SU-DHL-6 (cell line): Measurements from ENCODE around the gene SYNJ2.

Experiments used
- H2AFZ ChIP-seq: fragments of 200-600 bp; sonication (generic); 2 replicates; pipeline ENCODE4 v1.6.1; 2014; ENCODE audit warnings: low read depth, mild to moderate bottlenecking, moderate library complexity, mixed read lengths, antibody characterized with exemption, low read length; ENCODE audit not compliant: severe bottlenecking
- H3F3A ChIP-seq: fragments of 200-600 bp; shearing (Covaris generic); 2 replicates; pipeline ENCODE4 v1.6.0; 2016; ENCODE audit warnings: antibody characterized with exemption, mild to moderate bottlenecking; ENCODE audit not compliant: insufficient read depth
- H3K27ac ChIP-seq: fragments of 200-600 bp; sonication (generic); 2 replicates; pipeline ENCODE4 v1.5.1; 2016; ENCODE audit warnings: low read depth, mild to moderate bottlenecking, low read length, moderate library complexity, mixed read lengths
- H3K27me3 ChIP-seq: fragments of 200-600 bp; sonication (generic), shearing (Covaris generic); 2 replicates; pipeline ENCODE4 v1.6.0; 2014; ENCODE audit warnings: mild to moderate bottlenecking, low read length
- H3K36me3 ChIP-seq: fragments of 200-600 bp; sonication (generic); 2 replicates; pipeline ENCODE4 v1.6.1; 2014; ENCODE audit warnings: mild to moderate bottlenecking, low read length, mixed read lengths
- H3K4me2 ChIP-seq: fragments of 300-600, 200-600 bp; shearing (Covaris generic), sonication (generic); 2 replicates; pipeline ENCODE4 v1.6.0; 2014; ENCODE audit warnings: low read length, low read depth, mild to moderate bottlenecking; ENCODE audit not compliant: poor library complexity, severe bottlenecking
- H3K4me3 ChIP-seq: fragments of 200-600 bp; sonication (generic); 2 replicates; pipeline ENCODE4 v1.5.1; 2014; ENCODE audit warnings: antibody characterized with exemption, low read length, mild to moderate bottlenecking, mixed read lengths; ENCODE audit not compliant: insufficient read depth, poor library complexity, severe bottlenecking
- H3K79me2 ChIP-seq: fragments of 200-600 bp; sonication (generic); 2 replicates; pipeline ENCODE4 v1.6.1; 2014; ENCODE audit warnings: mild to moderate bottlenecking, low read length, moderate library complexity; ENCODE audit not compliant: insufficient read depth
- H3K9ac ChIP-seq: fragments of 200-600 bp; sonication (generic); 2 replicates; pipeline ENCODE4 v1.7.0; 2014; ENCODE audit warnings: mild to moderate bottlenecking, low read length
- H3K9me2 ChIP-seq: fragments of 200-600 bp; sonication (generic); replicated peaks from 2 replicates; pipeline ENCODE4 v1.6.1; 2014; ENCODE audit warnings: low read length; ENCODE audit not compliant: insufficient read depth
- H3K9me3 ChIP-seq: fragments of 200-600 bp; sonication (generic); 2 replicates; pipeline ENCODE4 v1.6.1; 2014; ENCODE audit warnings: low read length, mixed read lengths; ENCODE audit not compliant: insufficient read depth
- H4K20me1 ChIP-seq: fragments of 200-600 bp; sonication (generic); 2 replicates; pipeline ENCODE4 v1.6.1; 2014; ENCODE audit warnings: low read depth, mild to moderate bottlenecking, antibody characterized with exemption, low read length, moderate library complexity, mixed read lengths
- EZH2phosphoT487 ChIP-seq: fragments of 200-600 bp; sonication (generic), shearing (Covaris generic); conservative IDR thresholded peaks from 2 replicates; pipeline ENCODE4 v1.6.1; 2018; ENCODE audit warnings: mild to moderate bottlenecking, antibody characterized with exemption, low read length, moderate library complexity, mixed read lengths
- TF ChIP-seq, protein P1 (sequence below): fragments of 200-600 bp; sonication (generic); IDR thresholded peaks from one replicate; pipeline ENCODE4 v1.5.1; 2017; ENCODE audit warnings: antibody characterized with exemption, mild to moderate bottlenecking, low read length, moderate library complexity; ENCODE audit not compliant: insufficient read depth, poor library complexity, severe bottlenecking

Gene SYNJ2

DNA sequence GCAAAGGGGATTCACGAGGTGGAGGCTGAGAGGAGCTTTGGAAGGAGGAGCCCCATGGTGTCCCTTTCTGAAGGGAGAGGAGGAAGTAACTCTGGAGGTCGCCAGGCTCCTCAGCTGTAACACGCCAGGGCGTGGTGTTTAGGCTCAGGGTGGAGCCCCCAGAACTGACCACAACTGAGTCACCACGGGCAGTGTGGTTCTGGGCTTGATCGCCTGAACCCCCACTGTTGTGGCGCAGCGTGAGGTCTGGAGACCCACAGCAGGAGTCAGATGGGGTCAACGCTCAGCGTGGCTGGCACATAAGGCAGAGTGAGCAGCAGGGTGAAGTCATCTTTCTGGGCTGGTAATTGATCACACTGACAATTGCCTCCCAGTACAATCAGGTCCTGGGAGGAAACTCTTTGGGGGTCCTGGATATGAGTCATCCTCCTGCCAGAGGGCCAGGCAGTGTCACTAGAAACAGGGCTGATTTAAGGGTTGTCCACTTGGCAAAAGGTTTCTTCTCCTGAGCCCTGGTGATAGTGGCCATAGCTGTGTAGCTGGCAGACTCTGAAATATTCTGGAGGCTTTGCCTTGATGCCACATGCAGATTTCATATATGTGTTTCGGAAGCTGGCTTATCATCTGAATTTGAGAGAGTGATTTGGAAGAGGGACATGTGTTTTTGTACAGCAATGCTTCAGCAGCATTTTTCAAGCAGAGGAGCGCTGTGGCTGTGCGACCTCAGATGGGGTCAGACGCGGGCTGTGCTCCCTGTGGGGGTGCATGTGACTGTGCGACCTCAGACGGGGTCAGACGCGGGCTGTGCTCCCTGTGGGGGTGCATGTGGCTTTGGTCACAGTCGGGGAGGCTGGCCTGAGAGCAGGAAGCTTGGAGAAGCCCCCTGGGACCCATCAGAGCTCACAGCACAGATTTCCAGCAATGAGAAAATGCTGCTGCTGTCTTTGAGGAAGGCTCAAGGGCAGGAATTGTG, 50.0 kb downstream of the SYNJ2 start:
- no peak overlapping the region for H3K27ac ChIP-seq
- H2AFZ ChIP-seq, result no peak overlapping the region

DNA sequence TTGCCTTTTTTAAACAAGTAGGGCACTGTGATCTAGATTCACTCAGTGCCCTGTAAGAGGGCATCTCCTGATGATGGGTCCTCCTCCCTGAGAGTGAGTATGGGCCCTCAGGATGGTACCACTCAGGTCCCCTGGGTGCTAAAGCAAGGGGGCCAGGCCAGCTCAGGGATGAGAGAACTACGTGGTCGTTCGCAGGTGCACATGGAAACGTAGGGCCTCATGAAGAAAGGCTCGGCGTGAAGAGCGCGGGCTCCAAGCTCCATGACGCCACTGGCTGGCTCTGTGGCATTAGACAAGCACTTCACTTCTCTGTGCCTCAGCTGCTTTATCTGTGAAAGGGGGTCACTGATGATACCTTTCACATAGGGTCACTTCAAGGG, 50.7 kb downstream of the SYNJ2 start:
- Histone ChIP-seq H3K79me2 (no peaks in the 10 kb centered on the region), H3F3A (no peaks in the 10 kb centered on the region), H4K20me1 (no peaks in the 10 kb centered on the region), H3K9ac (no peak overlapping the region), H3K36me3 (no peaks in the 10 kb centered on the region), H3K27me3 (no peaks in the 10 kb centered on the region), H3K4me2 (no peak overlapping the region), H3K4me3 (no peak overlapping the region), H3K27ac (no peak overlapping the region), H3K9me2 (no peaks in the 10 kb centered on the region), H2AFZ (no peak overlapping the region), H3K9me3 (no peaks in the 10 kb centered on the region)
- no peak for TF ChIP-seq EZH2phosphoT487
- TF ChIP-seq, protein P1, sequence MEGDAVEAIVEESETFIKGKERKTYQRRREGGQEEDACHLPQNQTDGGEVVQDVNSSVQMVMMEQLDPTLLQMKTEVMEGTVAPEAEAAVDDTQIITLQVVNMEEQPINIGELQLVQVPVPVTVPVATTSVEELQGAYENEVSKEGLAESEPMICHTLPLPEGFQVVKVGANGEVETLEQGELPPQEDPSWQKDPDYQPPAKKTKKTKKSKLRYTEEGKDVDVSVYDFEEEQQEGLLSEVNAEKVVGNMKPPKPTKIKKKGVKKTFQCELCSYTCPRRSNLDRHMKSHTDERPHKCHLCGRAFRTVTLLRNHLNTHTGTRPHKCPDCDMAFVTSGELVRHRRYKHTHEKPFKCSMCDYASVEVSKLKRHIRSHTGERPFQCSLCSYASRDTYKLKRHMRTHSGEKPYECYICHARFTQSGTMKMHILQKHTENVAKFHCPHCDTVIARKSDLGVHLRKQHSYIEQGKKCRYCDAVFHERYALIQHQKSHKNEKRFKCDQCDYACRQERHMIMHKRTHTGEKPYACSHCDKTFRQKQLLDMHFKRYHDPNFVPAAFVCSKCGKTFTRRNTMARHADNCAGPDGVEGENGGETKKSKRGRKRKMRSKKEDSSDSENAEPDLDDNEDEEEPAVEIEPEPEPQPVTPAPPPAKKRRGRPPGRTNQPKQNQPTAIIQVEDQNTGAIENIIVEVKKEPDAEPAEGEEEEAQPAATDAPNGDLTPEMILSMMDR, result no peak

More for the DNA sequence above, 50.0 kb downstream of the SYNJ2 start:
- Histone ChIP-seq H3K36me3 (no peaks in the 10 kb centered on the region), H3K4me3 (no peak overlapping the region), H3K4me2 (no peak overlapping the region), H3K9me3 (no peaks in the 10 kb centered on the region), H3K9me2 (no peaks in the 10 kb centered on the region), H3F3A (no peaks in the 10 kb centered on the region), H3K79me2 (no peaks in the 10 kb centered on the region), H3K9ac (no peak overlapping the region), H3K27me3 (no peaks in the 10 kb centered on the region), H4K20me1 (no peaks in the 10 kb centered on the region)
- TF ChIP-seq EZH2phosphoT487, result no peak
- TF ChIP-seq, protein P1, result no peak

DNA sequence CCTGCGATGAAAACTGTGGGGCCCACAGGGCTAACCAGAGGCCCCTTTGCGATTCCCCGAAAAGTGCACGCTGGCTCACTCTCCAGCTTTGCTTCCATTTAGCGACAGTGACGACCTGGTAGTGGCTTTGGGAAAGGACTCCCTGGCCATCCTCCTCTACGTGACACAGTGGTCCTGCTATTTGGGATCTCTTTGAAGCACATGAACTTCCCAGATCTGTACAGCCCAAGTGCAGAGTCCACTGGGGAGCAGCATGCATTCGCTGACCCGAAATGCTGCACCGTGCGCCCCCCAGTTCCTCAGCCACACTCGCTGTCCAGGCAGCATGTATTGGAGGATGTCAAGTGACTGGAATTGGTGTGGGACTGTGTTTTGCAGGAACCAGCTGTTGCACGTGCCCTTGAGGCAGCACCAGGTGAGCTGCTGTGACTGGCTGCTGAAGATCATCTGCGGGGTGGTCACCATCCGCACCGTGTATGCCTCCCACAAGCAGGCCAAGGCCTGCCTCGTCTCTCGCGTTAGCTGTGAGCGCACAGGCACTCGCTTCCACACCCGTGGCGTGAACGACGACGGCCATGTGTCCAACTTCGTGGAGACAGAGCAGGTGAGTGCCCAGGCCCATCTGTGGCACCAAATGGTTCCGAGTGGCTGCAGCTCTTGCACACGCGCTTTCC, 51.6 kb downstream of the SYNJ2 start:
- H3K36me3 ChIP-seq, result no peaks in the 10 kb centered on the region
- no peak overlapping the region for H3K9ac ChIP-seq
- TF ChIP-seq EZH2phosphoT487, result no peak
- TF ChIP-seq, protein P1, result no peak
- no peak overlapping the region for H3K4me2 ChIP-seq
- H3K27me3 ChIP-seq, result no peaks in the 10 kb centered on the region
- no peaks in the 10 kb centered on the region for H4K20me1 ChIP-seq
- no peak overlapping the region for H3K4me3 ChIP-seq
- no peaks in the 10 kb centered on the region for H3K79me2 ChIP-seq
- no peaks in the 10 kb centered on the region for H3K9me2 ChIP-seq
- no peaks in the 10 kb centered on the region for H3F3A ChIP-seq
- no peaks in the 10 kb centered on the region for H3K9me3 ChIP-seq
- no peak overlapping the region for H3K27ac ChIP-seq
- no peak overlapping the region for H2AFZ ChIP-seq
